ENCODE measurements around the gene SUN5.
"Not testable (repeated sequence)": the region's sequence is repeated elsewhere in the genome, so short reads cannot be mapped to it uniquely, and the experiment has no call there.

The SUN5 gene

DNA sequence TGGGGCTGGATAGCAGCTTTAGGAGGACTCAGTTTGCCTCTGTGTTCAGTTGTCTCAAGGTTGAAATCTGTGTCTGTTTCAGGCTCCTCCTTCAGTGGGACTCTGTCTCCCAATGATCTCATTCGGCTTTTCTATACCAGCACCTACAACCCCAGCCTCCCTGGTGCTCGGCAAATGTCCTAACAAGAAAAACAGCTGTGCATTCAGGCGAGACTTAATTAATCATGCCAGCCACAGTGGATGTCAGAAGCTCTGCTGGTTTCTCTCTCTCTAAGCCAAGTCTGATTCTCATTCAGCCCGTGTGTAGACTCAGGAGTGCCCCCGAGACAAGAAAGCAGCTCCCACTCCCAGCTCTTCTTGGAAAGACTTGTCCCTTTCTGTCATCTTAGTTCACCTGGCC is 46.8 kb downstream of the SUN5 start:
- TF ChIP-seq CTCF (IDR thresholded peaks at IDR 0.05; ENCODE audit: low read depth, low read length): no peak
- no peak for DNase-seq (ENCODE audit: low read depth in 2 of 2)
- no peak overlapping the region for H3K4me3 ChIP-seq (replicated peaks in 1 of 2; ENCODE audit: low read depth in 2 of 2, low read length in 2 of 2)

DNA sequence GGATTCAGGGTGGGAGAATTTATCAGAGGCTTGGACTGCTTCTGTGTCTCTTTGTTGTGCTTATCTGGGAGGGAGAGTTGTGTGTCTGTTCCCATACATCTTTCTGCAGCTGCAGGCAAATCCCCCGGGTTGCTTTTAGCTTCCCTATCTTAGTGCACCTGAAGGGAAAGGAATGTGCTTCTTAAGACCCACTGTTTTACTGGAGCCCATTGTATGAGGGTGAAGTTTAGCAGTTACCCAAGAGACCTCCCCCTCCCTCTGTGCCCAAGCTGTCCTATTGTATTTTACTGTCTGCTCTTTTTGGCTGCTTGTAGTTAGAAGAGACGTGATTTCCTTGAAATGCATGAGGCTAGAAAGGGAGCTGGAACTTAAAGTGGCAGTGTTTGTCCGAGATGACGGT is 53.7 kb downstream of the SUN5 start:
- H3K4me3 ChIP-seq (replicated peaks in 1 of 2; ENCODE audit: low read depth in 2 of 2, low read length in 2 of 2); DNase-seq (ENCODE audit: low read depth in 2 of 2): not testable (repeated sequence)

DNA sequence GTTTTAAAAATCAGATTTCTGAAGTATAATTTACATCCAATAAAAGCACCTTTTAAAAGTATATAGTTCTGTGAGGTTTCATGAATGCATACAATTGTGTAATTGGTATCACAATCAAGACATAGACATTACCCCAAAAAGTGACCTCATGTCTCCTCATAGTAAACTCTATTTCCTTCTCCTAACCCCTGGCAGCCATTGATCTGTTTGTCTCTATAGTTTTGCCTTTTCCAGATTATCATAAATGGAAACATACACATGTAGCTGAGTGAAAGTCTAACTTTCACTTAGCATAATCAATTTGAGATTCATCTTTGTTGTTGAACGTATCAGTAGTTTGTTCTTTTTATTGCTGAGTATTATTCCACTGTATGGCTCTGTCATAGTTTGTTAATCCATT is 57.6 kb downstream of the SUN5 start:
- DNase-seq (ENCODE audit: low read depth in 2 of 2): no peak
- no peak overlapping the region for H3K4me3 ChIP-seq (replicated peaks in 1 of 2; ENCODE audit: low read depth in 2 of 2, low read length in 2 of 2)
- TF ChIP-seq CTCF (IDR thresholded peaks at IDR 0.05; ENCODE audit: low read depth, low read length): no peak

GRCh38 chr20:32945710-32946221 is 58.5 kb downstream of the SUN5 start:
- DNase-seq (ENCODE audit: low read depth in 2 of 2): peak; percentile 46 to 55
- no peak overlapping the region for H3K4me3 ChIP-seq (replicated peaks in 1 of 2; ENCODE audit: low read depth in 2 of 2, low read length in 2 of 2)
- TF ChIP-seq CTCF (IDR thresholded peaks at IDR 0.05; ENCODE audit: low read depth, low read length): peak; percentile 63

DNA sequence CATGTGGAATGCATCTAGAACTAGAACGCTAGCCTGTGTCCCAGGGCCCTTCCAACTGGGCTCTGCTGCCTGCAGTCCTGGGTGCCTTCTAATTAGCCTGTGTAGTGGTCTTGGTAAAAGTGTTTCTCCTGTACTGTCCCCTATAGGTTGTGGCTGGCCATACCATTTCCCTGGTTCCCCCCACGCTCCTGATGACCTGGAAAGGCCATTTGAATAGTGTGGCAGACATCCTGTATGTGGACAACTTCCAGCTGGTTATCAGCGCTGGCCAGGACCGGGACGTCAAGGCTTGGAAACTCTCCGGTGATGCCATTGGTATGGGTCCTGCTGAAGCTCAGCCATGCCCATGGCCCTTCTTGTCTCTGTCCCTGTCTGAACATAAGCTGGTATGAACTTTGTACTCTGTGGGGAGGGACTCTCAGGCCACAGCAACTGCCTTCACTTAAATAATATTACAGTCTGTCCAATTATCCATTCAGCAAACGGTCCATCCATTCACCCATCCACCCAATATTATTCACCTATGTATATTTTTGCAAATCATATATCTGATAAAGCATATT is 60.7 kb downstream of the SUN5 start:
- no peak overlapping the region for H3K4me3 ChIP-seq (replicated peaks in 1 of 2; ENCODE audit: low read depth in 2 of 2, low read length in 2 of 2)
- no peak for DNase-seq (ENCODE audit: low read depth in 2 of 2)
- TF ChIP-seq CTCF (IDR thresholded peaks at IDR 0.05; ENCODE audit: low read depth, low read length): no peak

- H3K4me3 ChIP-seq (replicated peaks in 1 of 2; ENCODE audit: low read depth in 2 of 2, low read length in 2 of 2): no peak overlapping the region
- no peak for TF ChIP-seq CTCF (IDR thresholded peaks at IDR 0.05; ENCODE audit: low read depth, low read length)
- DNase-seq (ENCODE audit: low read depth in 2 of 2): no peak
Measured at GRCh38 chr20:32941155-32941885, 62.9 kb downstream of the SUN5 start.

DNA sequence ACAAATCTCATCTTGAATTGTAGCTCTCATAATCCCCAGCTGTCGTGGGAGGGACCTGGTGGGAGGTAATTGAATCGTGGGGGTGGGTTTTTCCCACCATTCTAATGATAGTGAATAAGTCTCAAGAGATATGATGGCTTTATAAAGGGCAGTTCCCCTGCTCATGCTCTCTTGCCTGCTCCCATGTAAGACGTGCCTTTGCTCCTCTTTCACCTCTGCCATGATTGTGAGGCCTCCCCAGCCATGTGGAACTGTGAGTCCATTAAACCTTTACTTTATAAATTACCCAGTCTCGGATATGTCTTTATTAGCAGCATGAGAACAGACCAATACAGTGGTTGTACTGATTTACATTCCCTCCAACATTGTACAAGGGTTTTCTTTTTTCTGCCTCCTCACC is 69.7 kb downstream of the SUN5 start:
- TF ChIP-seq CTCF (IDR thresholded peaks at IDR 0.05; ENCODE audit: low read depth, low read length): no peak
- DNase-seq (ENCODE audit: low read depth in 2 of 2): no peak
- H3K4me3 ChIP-seq (replicated peaks in 1 of 2; ENCODE audit: low read depth in 2 of 2, low read length in 2 of 2): no peak overlapping the region
